HEK293 (cell line): ENCODE data around the gene RANBP1.

Source experiments
- ZBTB1 ChIP-seq: fragments of 450-650 bp; formaldehyde crosslinking; IDR thresholded peaks from 2 replicates; pipeline ENCODE4 v1.5.1; 2016; ENCODE audit warnings: missing biosample characterization, missing genetic modification characterization
- ZBTB21 ChIP-seq: fragments of 450-650 bp; formaldehyde crosslinking; IDR thresholded peaks from 2 replicates; pipeline ENCODE4 v1.5.1; 2017; ENCODE audit warnings: missing biosample characterization, missing genetic modification characterization
- ZNF302 ChIP-seq: fragments of 450-650 bp; formaldehyde crosslinking; IDR thresholded peaks from 2 replicates; pipeline ENCODE4 v1.5.1; 2016; ENCODE audit warnings: missing biosample characterization, missing genetic modification characterization, low read depth
- ZNF664 ChIP-seq: fragments of 450-650 bp; formaldehyde crosslinking; IDR thresholded peaks from 2 replicates; pipeline ENCODE4 v1.5.1; 2016; ENCODE audit warnings: missing biosample characterization, missing genetic modification characterization
- TF ChIP-seq, protein P1 (sequence below): fragments of 450-650 bp; formaldehyde crosslinking; IDR thresholded peaks from 2 replicates; pipeline ENCODE4 v1.5.1; 2016; ENCODE audit warnings: missing biosample characterization, missing genetic modification characterization

DNA sequence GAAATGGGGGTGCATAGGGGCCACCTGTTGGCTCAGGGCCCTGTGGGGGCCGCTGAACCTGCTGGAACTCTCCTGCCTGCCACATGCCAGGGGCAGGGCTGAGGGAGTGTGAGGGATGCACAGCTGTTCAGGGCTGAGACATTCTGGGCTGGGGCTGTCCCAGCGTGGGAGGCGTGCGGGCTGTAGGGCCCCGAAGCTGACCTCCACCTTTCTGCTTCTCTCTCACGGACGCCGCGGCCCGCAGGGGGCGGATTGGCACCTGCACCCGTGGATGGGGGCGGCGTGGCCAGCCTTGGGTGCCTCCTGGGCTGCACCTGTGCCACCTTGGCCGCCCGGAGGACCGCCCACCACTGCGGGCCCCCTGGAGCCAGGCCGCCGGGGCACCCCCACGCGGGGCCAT lies 30.9 kb downstream of the RANBP1 start:
- TF ChIP-seq ZBTB21 (tag by site-specific recombination) (no peak), ZNF664 (tag by site-specific recombination) (no peak), ZNF302 (no peak), ZBTB1 (no peak)
- TF ChIP-seq, protein P1, sequence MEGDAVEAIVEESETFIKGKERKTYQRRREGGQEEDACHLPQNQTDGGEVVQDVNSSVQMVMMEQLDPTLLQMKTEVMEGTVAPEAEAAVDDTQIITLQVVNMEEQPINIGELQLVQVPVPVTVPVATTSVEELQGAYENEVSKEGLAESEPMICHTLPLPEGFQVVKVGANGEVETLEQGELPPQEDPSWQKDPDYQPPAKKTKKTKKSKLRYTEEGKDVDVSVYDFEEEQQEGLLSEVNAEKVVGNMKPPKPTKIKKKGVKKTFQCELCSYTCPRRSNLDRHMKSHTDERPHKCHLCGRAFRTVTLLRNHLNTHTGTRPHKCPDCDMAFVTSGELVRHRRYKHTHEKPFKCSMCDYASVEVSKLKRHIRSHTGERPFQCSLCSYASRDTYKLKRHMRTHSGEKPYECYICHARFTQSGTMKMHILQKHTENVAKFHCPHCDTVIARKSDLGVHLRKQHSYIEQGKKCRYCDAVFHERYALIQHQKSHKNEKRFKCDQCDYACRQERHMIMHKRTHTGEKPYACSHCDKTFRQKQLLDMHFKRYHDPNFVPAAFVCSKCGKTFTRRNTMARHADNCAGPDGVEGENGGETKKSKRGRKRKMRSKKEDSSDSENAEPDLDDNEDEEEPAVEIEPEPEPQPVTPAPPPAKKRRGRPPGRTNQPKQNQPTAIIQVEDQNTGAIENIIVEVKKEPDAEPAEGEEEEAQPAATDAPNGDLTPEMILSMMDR (tag by site-specific recombination), result no peak
